ENCODE data around the gene IFNL3. TPM values are rescaled to one million over a fixed set of nuclear protein-coding genes. Genes with fewer than 3 reads are reported as not detected.

Gene IFNL3
- total and polyA plus RNA-seq, 2 experiments from 2014 or later = not detected

GRCh38 chr19:39212375-39212742 is 32.4 kb downstream of the IFNL3 start:
- Histone ChIP-seq H3F3A (ENCODE audit: insufficient read depth) (no peaks in the 10 kb centered on the region), H3K27me3 (replicated peaks; ENCODE audit: insufficient read depth) (peaks cover 24% of the 10 kb centered on the region), H3K79me2 (ENCODE audit: insufficient read depth) (no peaks in the 10 kb centered on the region), H3K27ac (no peak overlapping the region), H3K4me2 (ENCODE audit: unreplicated experiment) (no peak overlapping the region), H2AFZ (no peak overlapping the region), H3K9me3 (ENCODE audit: low read depth) (no peaks in the 10 kb centered on the region), H4K20me1 (ENCODE audit: insufficient read depth) (no peaks in the 10 kb centered on the region), H3K9ac (no peak overlapping the region), H3K36me3 (ENCODE audit: low read depth) (no peaks in the 10 kb centered on the region), H3K4me1 (ENCODE audit: insufficient read depth) (no peaks in the 10 kb centered on the region), H3K9me2 (ENCODE audit: insufficient read depth) (no peaks in the 10 kb centered on the region), H3K4me3 (no peak overlapping the region)
- DNase-seq = peak; percentile 24
- TF ChIP-seq EZH2 (IDR thresholded peaks at IDR 0.05; ENCODE audit: insufficient read depth, poor library complexity, severe bottlenecking) (no peak), EZH2phosphoT487 (IDR thresholded peaks at IDR 0.05; ENCODE audit: insufficient read depth, low read depth) (no peak)
- in situ Hi-C loops (cut with MboI) = no loop called here
- 11 to 19% methylated on average over 8 of the region's 8 CpGs for WGBS, 2 experiments (ENCODE audit: low coverage in 1 of 2, low lambda C conversion rate in 2 of 2, missing lambda C conversion rate in 2 of 2)

DNA sequence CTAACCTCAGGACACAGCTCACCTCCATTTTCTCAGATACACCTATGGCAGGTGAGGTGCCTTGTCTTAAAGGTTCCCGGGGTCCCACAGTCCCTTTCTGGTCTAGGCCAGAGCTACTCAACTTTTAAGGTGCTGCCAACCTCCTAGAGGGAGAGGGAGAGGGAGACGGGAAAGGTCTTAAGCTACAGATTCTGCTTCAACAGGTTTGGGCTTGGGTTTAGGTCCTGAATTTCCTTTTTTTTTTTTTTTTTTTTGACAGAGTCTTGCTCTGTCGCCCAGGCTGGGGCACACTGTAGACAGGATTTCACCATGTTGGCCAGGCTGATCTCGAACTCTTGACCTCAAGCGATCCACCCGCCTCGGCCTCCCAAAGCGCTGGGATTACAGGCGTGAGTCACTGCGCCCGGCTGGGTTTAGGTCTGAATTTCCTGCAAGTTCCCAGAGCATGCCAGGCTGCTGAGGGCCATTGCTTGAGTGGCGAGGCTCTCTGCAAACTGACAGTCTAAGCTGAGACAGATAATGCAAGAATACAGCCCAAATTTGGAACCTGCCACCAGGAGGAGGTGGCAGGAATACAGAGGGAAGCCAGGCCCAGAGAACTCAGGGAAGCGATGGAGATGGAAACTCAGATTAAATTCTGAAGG is 33.0 kb downstream of the IFNL3 start:
- peak; percentile 24 for DNase-seq
- Histone ChIP-seq H3K79me2 (ENCODE audit: insufficient read depth) (no peaks in the 10 kb centered on the region), H3K4me2 (ENCODE audit: unreplicated experiment) (no peak overlapping the region), H3K9ac (no peak overlapping the region), H3K4me3 (no peak overlapping the region), H4K20me1 (ENCODE audit: insufficient read depth) (no peaks in the 10 kb centered on the region), H3F3A (ENCODE audit: insufficient read depth) (no peaks in the 10 kb centered on the region), H3K9me2 (ENCODE audit: insufficient read depth) (no peaks in the 10 kb centered on the region), H3K27me3 (replicated peaks; ENCODE audit: insufficient read depth) (peaks cover 24% of the 10 kb centered on the region), H3K36me3 (ENCODE audit: low read depth) (no peaks in the 10 kb centered on the region), H3K27ac (no peak overlapping the region), H3K9me3 (ENCODE audit: low read depth) (no peaks in the 10 kb centered on the region), H3K4me1 (ENCODE audit: insufficient read depth) (no peaks in the 10 kb centered on the region), H2AFZ (no peak overlapping the region)
- WGBS, 2 experiments (ENCODE audit: low coverage in 1 of 2, low lambda C conversion rate in 2 of 2, missing lambda C conversion rate in 2 of 2) = 41 to 58% methylated on average over 13 of the region's 13 CpGs
- TF ChIP-seq EZH2 (IDR thresholded peaks at IDR 0.05; ENCODE audit: insufficient read depth, poor library complexity, severe bottlenecking) (no peak), EZH2phosphoT487 (IDR thresholded peaks at IDR 0.05; ENCODE audit: insufficient read depth, low read depth) (no peak)
- in situ Hi-C loops (cut with MboI) = no loop called here

DNA sequence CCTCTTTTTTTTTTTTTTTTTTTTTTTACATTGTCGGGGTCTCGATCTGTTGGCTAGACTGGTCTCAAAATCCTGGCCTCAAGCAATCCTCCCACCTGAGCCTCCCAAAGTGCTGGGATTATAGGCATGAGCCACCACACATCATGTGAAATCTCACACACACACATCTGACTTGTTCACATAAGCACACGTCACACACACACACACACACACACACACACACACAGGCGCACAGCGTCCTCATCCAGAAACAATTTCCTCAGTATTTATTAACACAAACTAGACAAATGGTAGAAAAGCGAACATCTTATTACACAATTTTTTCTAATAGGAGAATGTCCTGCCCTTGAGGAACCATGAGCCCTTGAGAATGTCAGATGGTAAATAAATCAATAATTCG is 35.6 kb downstream of the IFNL3 start:
- H3F3A ChIP-seq (ENCODE audit: insufficient read depth) = no peaks in the 10 kb centered on the region
- in situ Hi-C loops (cut with MboI) = no loop called here
- no peaks in the 10 kb centered on the region for H3K9me2 ChIP-seq (ENCODE audit: insufficient read depth)
- no peaks in the 10 kb centered on the region for H4K20me1 ChIP-seq (ENCODE audit: insufficient read depth)
- no peaks in the 10 kb centered on the region for H3K4me1 ChIP-seq (ENCODE audit: insufficient read depth)
- no peak overlapping the region for H3K9ac ChIP-seq
- H3K27me3 ChIP-seq (replicated peaks; ENCODE audit: insufficient read depth) = peaks cover 18% of the 10 kb centered on the region
- 49 to 61% methylated on average over 7 of the region's 7 CpGs for WGBS, 2 experiments (ENCODE audit: low coverage in 1 of 2, low lambda C conversion rate in 2 of 2, missing lambda C conversion rate in 2 of 2)
- no peak overlapping the region for H3K4me3 ChIP-seq
- no peaks in the 10 kb centered on the region for H3K9me3 ChIP-seq (ENCODE audit: low read depth)
- TF ChIP-seq EZH2phosphoT487 (IDR thresholded peaks at IDR 0.05; ENCODE audit: insufficient read depth, low read depth) = no peak
- no peak for TF ChIP-seq EZH2 (IDR thresholded peaks at IDR 0.05; ENCODE audit: insufficient read depth, poor library complexity, severe bottlenecking)
- no peak for DNase-seq
- H3K36me3 ChIP-seq (ENCODE audit: low read depth) = no peaks in the 10 kb centered on the region
- no peaks in the 10 kb centered on the region for H3K79me2 ChIP-seq (ENCODE audit: insufficient read depth)
- H3K27ac ChIP-seq = no peak overlapping the region
- H2AFZ ChIP-seq = no peak overlapping the region
- H3K4me2 ChIP-seq (ENCODE audit: unreplicated experiment) = no peak overlapping the region

- Histone ChIP-seq H3F3A (ENCODE audit: insufficient read depth) (no peaks in the 10 kb centered on the region), H3K27ac (no peak overlapping the region), H3K9ac (no peak overlapping the region), H4K20me1 (ENCODE audit: insufficient read depth) (no peaks in the 10 kb centered on the region), H3K36me3 (ENCODE audit: low read depth) (no peaks in the 10 kb centered on the region), H3K4me2 (ENCODE audit: unreplicated experiment) (no peak overlapping the region), H3K9me2 (ENCODE audit: insufficient read depth) (no peaks in the 10 kb centered on the region), H3K27me3 (replicated peaks; ENCODE audit: insufficient read depth) (peaks cover 22% of the 10 kb centered on the region), H3K79me2 (ENCODE audit: insufficient read depth) (no peaks in the 10 kb centered on the region), H3K4me1 (ENCODE audit: insufficient read depth) (no peaks in the 10 kb centered on the region), H3K9me3 (ENCODE audit: low read depth) (no peaks in the 10 kb centered on the region), H3K4me3 (no peak overlapping the region), H2AFZ (no peak overlapping the region)
- in situ Hi-C loops (cut with MboI) = no loop called here
- 53 to 65% methylated on average over 9 of the region's 9 CpGs for WGBS, 2 experiments (ENCODE audit: low coverage in 1 of 2, low lambda C conversion rate in 2 of 2, missing lambda C conversion rate in 2 of 2)
- DNase-seq = no peak
- no peak for TF ChIP-seq EZH2 (IDR thresholded peaks at IDR 0.05; ENCODE audit: insufficient read depth, poor library complexity, severe bottlenecking)
- TF ChIP-seq EZH2phosphoT487 (IDR thresholded peaks at IDR 0.05; ENCODE audit: insufficient read depth, low read depth) = no peak
Measured at GRCh38 chr19:39208175-39208795, 36.5 kb downstream of the IFNL3 start.

Measured in GM23248 (cell line).